Measurements from ENCODE around the gene PTPRU.

Gene PTPRU

DNA sequence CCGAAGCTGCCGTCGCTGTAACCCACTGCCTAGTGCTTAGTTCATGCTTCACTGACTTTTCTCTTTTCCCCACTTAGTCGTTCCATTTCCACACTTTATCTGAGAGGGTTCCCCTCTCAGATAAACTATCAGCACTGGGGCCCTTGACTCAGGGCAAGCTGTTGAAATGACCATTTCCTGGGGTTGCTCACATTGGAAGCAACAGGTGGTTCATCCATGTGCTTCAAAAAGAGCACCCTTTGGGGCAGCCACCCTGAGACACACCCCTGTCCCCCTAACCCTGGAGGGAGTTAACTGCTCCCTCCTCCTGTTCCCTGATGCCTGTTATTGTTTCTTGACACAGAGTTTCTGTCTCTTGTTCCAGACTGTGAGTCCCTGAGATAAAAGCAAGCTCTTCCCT lies 107.2 kb downstream of the PTPRU start:
- no peak for DNase-seq

DNA sequence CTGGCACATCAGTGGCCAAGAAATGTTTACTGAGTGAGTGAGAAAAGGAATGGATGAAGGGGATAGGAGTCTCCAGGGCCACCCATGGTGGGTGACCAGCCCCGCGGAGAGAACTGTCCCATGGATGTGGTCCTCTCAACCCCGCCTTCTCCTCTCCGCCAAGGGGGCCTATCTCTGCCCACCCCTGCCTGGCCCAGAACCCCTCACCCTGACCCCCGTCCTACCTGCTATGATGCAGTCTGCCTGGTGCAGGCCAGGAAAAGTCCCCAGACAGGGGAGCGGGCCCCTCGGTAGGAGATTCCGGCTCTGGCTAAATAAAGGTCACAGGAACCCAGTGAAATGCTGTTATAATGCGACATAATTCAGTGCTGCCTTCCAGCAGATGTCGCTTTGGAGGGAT lies 107.6 kb downstream of the PTPRU start:
- DNase-seq, result no peak

DNA sequence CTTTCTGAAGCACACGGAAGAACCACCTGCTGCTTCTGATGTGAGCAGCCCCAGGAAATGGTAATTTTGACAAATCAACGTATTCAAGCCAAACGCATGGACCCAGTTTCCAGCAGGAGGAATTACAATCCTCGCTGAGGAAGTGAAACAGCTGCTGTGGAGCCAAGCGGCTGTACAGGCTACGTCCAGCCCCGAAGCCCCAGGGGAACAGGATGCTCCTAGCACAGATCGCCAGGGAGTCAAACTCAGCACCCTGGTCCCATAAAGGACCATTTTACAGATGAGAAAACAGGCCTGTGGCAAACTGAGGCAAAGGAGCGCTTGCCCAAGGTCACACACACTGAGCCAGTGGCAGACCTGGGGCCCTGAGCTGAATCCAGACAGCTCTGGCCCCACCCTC lies 108.0 kb downstream of the PTPRU start:
- DNase-seq, result no peak

DNA sequence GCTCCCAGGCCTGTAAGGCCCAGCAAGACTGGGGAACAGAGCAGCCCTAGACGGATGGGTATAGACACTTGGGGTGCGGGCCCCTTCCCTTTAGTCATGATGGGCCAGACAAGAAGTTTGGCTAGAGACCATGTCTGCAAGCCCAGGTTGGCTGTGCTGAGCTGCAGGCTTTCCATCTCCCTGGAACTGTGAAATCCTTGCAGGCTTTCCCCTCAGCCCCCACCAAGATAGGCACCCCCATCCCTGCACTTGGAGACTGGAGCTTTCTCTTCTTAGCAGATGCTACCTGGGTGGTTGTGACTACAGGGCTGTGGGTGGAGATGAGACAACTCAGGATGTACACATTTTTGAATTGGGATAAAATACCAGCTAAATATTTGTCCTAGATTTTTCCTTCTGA lies 110.3 kb downstream of the PTPRU start:
- DNase-seq, result no peak

DNA sequence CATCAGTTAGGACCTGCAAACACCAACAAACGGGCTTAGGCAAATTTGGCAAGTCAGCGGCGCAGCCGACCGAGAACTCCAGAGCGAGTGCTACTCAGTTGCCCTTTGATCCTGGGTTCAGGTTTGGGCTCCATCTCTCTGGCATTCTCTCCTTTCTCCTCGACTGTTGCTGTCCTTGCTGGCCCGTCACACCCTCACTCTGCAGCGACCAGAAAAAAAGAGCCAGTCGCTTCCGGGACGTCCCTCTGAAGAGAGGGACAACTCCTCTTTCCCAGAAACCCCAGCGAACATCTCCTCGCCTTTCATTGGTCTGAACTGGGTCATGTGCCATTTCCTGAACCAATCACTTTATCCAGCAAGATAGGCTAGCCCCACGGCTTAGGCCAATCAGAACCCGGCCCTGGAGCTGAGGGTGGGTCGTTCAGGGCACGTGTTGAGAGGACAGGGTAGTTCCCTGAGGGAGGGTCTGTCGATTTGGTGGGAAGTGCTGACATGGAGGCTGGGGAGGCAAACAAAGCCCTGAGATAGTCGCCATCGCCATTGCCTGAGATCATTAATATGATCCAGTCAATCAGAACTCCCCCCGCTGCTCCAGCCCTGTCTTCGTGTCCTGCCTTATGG lies 113.7 kb downstream of the PTPRU start:
- no peak for DNase-seq

DNA sequence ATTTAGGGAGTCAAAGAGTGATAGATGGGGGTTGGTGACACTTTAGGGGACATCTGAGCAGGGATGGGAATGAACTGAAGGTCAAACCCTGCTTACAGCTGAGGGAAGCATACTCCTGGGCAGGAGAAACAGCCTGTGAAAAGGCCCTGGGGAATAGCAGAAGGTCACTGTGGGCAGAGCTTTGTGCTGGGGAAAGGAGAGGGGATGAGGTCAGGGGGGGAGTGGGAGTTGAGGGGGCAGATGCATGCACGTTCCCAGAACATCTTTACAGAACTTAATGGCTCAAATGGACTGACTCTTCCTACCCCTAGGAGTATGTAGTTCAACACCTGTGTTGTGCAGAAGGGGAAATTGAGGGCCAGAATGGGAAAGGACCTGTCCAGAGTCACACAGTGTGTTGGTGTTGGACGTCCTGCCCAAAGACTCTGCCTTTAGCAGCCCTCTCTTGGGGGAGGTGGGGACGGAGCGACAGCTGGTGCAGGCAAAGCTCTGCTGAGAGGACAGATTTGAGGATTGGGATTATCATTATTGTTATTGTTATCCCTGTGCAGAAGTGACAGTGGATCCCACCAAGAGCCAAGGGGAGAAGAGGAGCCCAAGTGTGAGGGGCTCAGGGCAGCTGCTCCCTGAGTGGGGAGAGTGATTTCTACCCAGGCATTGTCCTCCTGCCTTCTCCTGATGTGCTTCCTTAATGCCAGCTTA lies 116.5 kb downstream of the PTPRU start:
- no peak for DNase-seq

DNA sequence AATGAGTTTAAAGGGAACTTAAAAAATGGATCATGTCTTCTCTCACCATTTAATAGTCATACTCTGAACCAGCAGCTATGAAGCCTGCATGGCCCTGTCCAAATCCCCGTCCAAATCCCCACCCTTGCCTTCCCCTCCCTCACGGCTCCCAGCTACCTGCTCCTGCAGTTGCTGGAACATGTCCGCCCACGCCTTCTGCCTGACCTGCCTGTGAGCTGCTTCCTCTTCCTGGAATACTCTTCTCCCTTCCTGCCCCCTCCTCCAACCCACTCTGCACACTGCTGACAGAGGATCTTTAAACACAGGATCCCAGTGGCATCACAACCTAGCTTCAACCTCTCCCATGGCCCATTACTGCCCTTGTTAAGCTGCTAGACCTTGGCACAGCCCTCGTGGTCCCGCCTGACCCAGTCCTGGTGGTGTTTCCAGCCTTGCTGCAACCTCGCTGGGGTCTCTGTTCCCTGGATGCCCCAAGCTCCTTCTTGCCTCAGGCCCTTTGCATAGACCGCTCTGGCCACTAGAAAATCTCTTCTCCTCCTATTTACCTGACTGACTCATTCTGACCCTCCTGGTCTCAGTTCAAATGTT lies 118.3 kb downstream of the PTPRU start:
- DNase-seq, result no peak

DNA sequence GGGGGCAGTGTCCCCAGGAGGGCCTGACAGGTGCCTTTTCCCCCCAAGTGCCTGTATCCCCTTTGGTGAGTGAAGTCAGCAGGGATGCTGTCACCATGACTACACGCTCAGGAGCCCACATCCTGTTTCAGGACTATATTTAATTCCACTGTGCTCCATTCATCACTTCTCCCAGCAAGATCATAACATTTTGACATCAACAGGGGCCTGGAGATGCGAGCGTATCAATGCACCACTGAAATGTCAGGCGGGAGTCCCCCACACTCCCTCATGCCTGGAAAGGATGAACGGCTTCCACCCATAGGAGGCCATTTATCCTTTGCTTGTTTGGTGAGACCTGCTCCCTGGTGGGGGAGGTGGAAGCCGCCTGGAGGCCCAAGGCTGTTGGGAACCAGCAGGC lies 119.1 kb downstream of the PTPRU start:
- no peak for DNase-seq

DNA sequence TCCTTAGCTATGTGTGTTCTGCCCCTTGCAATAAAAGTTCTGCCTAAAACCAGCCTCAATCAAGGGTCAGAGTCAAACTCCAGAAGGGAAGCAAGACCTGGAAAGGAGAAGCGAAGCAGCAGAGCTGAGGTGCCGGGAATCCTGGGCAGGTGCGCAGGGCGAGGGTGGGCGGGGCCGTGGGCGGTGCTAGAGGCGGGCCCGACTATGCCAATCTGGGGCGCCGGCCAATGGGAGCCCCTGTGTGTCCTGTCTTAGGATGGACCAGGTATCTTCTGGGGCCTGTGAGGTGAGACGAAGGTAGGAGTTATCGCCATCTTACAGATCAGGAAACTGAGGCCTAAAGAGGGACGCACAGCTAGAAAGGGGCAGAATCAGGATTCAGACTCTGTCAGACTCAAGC lies 120.3 kb downstream of the PTPRU start:
- no peak for DNase-seq

DNA sequence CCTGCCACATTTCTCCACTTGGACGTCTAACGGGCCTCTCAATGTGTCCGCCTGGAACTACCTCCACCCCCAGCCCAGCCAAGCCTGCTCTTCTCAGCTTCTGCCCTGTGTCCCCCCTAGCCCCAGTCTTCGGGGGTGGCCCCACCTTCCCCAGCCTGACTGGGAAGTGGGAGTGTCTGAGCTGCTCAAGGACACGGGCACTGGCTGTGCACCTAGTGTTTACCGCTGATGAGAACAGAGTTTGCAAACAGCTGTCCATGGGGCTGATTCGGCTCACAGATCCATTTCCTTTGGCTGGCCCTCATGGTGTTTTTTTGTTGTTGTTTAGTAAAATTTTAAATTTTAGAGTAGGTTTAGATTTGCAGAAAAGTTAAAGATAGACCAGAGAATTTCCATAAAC lies 121.1 kb downstream of the PTPRU start:
- no peak for DNase-seq

DNA sequence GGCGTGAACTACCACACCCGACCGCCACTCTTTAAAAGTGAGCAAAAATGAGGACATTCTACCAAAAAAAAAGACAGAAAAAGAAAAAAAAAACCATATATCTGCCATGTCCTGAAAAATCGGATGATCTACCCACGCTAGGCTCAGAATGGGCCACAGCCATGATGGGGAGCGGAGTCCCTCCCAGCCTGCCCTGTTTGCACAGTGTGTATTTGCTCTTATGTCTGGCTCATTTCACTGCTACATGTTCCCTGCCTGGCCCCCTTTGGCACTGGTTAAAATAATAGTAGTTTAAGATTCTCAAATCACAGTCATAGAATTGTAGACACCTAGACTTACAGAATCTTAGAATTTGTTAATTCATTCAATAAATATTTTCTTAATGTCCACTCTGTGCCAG lies 121.9 kb downstream of the PTPRU start:
- no peak for DNase-seq

DNA sequence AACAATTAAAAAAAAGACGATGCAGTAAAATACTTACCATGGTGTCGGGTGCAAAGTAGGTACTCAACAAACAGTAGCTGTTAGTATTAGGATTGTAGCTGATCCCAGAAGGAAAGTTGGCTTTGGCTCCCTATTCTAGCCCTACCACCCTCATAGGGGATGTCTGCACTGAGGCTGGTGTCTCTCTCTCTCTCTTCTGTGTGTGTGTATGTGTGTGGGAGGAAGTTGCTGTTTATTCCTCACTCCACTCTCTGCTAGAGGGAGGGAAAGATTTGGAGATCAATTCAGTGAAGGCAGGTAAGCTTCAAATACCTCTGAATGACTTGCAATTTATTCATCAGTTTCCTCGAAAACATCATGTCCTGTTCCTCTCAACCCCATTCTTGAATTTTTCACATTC lies 124.4 kb downstream of the PTPRU start:
- no peak for DNase-seq

DNA sequence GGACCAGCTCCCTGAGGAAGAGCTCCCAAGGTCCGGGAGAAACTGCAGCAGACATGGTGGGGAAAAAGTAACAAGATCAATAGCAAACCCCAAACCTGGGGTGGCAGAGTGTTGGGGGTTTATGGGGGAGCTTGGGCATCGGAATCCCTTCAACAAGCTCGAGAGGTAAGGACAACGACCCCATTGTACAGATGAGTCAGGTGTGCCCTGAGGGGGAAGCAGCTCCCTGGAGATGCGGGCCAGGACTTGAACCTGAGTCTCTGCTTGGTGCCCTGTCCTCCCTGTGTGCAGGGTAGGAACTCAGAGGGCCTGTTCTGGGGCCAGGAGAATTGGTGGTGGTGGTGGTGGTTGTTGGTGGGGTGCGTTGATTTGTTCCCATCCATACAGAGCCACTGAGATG lies 125.4 kb downstream of the PTPRU start:
- no peak for DNase-seq

DNA sequence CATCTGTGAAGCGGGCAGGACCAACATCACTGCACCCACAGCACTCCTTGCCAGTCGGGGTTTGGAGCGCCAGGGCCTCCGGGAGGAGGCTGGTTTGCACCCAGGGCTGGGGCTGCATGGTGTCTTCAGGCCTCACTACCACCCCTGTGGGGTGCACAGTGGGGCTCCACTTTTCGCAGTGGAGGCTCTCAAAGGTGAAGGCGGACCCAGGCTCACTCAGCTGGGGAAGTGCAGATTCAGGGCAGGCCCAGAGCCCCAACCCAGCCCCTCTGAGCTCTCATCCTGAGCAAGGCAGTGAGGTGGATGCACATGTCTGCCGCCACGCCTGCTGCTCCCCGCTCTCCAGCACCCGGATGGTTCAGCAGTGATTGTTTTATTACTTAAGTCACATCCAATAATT lies 125.8 kb downstream of the PTPRU start:
- DNase-seq, result no peak

DNA sequence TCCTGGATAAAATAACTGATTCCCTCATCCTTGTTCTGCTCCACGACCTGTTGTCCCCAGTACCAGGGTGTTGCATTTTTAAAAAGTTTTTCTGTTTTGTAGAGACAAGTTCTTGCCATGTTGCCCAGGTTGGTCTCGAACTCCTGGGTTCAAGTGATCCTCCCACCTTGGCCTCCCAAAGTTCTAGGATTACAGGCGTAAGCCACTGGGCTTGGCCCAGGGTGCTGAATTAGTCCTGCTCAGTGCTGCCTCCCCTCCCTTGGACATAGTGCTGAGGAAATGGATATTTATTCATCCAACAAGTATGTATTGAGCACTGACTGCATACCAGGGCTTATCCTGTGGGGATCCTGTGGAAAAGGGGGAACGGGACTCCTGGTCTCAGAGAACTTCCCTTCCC lies 126.4 kb downstream of the PTPRU start:
- DNase-seq, result no peak

DNA sequence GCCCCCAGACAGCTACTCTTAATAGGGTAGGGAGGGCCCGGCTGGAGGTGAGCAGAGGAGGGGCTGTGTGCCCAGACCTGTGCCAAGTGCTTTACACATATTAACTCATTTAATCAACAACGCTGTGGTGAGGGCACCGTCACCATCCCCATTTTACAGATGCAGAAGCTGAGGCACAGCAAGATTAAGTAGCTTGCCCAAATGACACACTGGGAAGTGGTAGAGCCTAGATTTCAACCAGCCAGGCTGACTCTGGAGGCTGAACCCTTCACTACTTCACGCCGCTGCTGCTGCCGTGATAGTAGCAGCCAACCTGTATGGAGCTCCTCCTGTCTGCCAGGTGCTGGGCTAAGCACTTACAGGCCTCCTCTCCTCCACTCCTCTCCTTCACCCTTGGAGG lies 127.2 kb downstream of the PTPRU start:
- no peak for DNase-seq

DNA sequence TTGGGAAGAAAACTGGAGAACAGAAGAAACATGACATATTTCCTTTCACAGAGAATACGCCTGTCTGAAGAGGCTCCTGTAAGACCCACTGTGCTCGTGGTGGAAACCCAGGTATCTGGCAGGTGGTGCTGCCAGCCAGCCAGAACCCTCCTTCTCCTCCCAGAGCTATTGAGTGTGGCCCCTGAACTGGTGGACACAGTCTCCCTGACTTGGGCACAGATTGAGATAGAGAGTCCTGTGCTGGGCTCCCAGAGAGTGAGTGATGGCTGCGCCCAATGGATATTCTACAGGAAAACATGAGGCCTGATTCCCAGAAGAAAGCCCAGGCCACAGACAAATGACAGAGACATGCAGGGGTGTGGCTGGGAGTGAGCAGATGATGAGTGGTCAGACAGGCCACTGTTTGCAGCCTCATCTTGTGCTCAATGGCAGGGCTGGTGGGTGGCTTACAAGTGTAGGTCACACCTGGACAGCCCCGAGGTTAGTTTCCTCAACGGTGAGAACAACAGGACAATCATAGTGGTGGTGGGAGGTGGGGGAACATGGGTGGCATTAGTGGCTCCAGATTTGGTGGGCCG lies 127.9 kb downstream of the PTPRU start:
- no peak for DNase-seq

DNA sequence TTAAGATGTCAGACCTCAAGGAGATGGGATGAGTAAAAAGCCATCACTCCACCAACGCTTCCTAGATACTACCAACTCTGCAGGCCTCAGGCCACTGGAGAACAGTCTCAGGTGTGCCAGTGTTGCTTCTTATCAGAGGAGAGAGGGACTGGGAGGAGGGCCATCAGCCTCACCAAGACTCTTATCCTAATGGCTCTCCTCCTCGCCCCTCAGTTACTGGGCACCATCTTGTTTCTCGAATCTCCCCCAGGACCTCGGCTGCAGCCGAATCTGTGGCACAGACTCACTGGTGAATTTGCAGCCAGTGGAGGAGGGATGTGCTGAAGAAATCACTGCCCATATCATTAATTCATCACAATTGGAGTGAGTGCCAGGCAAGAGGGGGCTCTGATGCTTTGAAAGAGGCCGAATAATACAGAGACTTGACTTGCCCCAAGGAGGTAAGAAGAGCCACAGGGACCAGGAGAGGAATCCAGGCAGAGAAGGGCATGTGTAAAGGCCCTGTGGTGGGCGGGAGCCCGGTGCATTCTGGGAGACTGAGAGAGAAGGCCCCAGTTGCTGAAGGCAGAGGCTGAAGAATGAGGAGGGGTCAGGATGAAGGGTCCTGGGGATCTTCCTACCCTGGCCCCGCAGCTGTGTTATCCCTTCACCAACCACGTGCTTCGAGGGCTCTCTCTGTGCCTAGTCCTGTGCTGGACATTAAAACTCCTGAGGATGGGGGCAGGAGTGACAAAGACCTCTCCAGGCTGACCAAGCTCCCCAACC lies 129.8 kb downstream of the PTPRU start:
- no peak for DNase-seq

DNA sequence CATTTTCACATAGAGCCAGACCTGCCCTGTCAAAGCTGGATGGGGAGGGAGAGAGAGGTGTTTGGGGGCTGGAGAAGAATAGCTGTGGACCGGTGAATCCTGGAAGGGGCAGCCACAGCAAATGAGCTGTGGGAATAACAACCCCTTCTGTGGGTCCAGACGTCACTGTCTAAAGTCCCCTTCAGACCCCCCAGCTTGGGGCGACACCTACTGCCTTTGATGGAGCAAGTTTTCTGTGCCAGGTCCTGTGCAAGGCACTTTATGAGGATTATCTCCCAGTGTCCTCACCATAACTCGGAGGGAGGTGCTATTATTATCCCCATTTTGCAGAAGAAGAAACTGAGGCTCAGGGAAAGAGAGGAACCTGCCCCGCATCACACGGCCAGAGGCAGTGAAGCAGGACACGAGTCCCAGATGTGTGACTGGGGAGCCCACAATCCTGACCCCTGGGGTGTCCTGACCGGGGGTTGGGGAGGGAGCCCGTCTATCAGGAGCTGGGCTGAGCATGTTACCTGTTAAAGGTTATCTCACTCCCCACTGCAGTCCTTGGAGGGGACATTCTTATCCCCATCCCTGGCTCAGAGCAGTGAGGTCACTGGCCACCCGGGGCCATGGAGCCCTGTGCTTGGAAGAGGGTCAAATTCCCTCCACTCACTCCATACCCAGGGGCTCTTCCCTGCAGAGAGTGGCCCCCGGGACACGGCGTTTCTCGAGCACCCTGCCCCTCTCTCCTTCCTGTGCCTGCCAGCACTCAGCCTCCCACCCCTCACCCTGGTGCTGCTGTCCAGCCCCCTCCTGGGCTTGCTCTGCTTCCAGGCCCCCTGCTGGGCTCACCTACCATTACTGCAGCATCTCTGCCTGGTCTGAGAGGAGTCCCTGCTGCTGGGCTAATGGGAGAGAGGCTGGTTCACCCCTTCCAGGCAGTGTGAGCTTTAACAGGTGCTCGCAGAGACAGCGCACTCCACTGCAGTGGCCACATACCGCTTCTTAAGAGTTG lies 132.9 kb downstream of the PTPRU start:
- DNase-seq, result no peak

DNA sequence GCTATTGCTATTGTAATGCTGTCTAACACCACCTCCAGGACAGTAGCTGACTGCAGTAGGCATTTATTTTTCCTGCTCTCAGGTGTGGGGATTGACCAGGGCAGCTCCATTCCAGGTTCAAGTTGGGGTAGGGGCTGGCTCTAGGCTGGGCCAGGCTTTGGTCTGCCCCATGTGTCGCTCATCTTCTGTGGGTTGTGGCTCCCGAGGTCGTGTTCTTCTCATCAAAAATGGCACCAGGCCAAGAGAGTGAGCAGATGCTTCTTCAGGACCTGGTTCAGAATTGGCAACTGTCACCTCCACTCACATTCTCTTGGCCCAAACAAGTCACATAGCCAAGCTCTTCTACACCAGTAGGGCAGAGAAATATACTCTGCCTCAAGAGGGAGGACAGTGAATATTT lies 133.7 kb downstream of the PTPRU start:
- DNase-seq, result no peak

DNA sequence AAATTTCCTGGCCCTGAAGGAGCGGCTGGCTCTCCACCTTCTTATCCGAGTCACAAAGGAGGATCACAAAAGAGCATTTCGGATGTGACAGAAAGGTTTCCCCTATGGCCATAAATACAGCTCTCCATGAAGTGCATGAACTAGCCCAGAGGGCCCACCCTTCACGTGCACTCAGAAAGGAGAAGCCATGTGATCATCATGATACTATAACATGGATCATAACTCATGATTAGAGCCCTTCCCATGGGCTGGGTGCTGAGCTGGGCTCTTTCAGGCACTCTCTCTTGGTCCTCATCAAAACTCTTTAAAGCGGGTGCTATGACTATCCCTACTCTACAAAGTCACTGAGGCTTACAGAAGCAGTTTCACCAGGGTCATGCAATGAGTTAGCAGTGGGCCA lies 135.0 kb downstream of the PTPRU start:
- no peak for DNase-seq

DNA sequence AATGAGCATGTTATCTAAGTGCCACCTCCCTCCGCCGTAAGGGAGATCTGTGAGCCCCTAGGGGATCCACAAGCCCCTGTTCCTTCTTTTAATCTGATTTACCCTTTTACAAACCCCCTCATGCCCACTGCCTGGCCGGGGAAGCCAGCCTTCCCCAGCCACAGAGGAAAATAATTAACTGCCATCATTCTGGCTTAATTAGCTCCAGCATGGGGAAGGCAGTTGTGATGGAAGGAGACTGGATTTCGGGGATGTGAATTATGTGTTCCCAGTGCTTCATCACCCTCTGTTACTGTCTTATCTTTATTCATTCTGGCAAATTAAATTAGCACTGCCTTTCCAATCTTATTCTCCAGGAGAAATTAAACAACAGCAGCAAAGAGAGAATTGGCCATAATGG lies 135.8 kb downstream of the PTPRU start:
- no peak for DNase-seq
